NCI-H82 treated with DMSO at 0.1 percent for 48 hours (cell line): ENCODE data around the gene C4A.
"Not testable (repeated sequence)": the region's sequence is repeated elsewhere in the genome, so short reads cannot be mapped to it uniquely, and the experiment has no call there.

Experiments used
- DNase-seq: peaks from one replicate; lab custom pipeline; 2025; ENCODE audit not compliant: unreplicated experiment; lab: John Stamatoyannopoulos, UW

C4A gene

DNA sequence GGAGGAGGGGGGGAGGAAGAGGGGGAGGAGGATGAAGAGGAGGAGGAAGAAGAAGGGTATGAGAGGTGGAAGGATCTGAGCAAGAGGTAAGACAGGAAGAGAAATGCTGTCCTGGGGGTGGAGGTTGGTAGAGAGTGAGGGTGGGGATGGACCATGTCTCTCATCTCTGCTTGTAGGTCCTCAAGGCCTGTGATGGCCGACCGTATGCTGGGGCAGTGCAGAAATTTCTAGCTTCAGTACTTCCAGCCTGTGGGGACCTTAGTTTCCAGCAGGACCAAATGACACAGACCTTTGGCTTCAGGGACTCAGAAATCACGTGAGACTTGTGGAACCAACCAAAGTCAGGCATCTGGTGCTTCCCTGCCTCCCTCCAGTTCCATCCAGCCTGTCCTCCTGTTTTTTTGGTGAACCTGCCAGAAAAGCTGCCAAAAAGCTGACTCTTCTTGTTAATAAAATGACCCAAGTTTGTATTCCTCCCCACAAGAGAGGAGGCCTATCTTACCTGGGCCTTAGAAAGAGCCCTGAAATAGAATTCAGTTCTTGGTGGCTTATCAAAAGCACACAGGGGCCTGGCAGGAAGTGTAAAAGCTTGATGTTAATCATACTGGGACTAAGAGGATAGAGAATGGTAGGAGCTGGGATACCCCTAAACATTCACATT lies 2.5 kb upstream of the C4A start:
- no peak for DNase-seq

- not testable (repeated sequence) for DNase-seq
These were observed 1.5 kb upstream of the C4A start for GRCh38 chr6:31980195-31980876.

DNA sequence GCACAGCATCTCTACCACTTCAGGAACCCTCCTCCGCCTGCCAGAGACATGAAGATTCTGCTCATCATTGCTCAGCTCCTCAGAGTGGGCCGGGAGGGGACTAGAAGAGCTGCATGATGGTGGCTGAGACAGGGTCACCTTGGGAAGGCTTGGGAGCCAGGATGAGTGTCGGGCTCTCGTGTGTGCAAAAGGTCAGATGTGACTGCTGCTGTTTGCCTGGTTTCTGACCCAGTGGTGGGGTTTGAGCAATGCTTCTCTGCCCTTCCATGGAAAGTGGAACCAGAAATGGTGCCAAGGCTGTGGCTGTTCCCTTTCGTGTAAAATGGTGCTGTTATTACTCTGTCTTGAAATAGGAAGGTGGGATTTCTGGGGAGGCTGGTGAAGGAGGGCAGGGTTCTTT lies 859 bp upstream of the C4A start:
- not testable (repeated sequence) for DNase-seq

DNA sequence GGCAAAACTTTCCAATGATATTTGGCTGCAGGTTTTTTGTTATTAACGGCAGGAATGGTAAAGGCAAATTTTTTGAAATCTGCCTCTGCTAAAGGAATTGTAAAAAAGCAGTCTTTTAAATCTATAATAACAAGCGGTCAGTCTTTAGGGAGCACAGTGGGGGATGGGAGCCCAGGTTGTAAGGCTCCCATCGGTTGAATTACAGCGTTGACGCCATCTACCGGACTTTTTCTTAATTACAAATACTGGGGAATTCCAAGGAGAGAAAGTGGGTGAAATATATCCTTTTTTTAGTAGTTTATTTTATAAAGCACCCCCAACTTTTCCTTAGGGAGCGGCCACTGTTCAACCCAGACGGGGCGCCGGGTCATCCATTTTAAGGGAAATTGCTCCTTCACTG lies 7.5 kb downstream of the C4A start:
- DNase-seq: not testable (repeated sequence)

DNA sequence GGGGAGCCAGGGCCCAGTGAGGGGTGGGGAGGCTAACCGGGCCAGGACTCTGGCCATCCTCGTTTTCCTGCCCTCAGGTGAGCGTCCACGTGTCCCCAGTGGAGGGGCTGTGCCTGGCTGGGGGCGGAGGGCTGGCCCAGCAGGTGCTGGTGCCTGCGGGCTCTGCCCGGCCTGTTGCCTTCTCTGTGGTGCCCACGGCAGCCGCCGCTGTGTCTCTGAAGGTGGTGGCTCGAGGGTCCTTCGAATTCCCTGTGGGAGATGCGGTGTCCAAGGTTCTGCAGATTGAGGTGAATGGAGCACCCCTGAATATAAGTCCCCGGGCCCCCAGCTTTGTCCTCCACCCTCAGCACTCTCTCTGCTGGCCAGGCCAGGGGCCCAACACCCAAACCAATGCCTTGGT lies 12.6 kb downstream of the C4A start:
- not testable (repeated sequence) for DNase-seq

- not testable (repeated sequence) for DNase-seq
These were observed 14.5 kb downstream of the C4A start for GRCh38 chr6:31996385-31996784.

DNA sequence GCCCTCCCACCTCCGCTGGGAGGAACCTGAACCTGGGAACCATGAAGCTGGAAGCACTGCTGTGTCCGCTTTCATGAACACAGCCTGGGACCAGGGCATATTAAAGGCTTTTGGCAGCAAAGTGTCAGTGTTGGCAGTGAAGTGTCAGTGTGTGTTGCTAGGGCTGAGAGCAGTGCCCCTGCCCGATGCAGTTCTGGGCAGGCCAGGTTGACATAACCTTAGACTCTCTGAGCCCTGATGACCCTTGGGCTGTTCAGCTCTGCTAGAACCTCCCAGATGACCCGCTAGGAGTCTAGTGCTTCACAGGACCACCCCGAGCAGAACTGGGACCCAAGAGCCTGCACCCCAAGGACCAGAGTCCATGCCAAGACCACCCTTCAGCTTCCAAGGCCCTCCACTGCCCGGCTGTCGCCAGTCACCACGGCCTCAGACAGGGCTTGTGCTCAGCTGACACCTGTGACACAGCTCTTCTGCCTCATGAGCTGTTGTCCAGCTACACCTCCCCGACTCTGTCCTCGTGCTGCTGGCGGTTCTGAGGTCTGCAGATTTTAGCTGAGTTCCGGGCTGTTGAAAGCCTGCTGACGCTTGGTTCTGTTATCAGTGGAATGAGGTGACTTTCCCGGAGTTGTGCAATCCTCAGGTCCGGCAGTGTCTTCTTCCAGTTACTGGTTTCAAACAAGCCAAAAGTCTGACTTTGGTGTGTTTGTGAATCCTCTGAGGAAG lies 20.9 kb downstream of the C4A start:
- DNase-seq: not testable (repeated sequence)

GRCh38 chr6:32003301-32003700 lies 21.4 kb downstream of the C4A start:
- DNase-seq: not testable (repeated sequence)

GRCh38 chr6:32004393-32004792 lies 22.5 kb downstream of the C4A start:
- not testable (repeated sequence) for DNase-seq

DNA sequence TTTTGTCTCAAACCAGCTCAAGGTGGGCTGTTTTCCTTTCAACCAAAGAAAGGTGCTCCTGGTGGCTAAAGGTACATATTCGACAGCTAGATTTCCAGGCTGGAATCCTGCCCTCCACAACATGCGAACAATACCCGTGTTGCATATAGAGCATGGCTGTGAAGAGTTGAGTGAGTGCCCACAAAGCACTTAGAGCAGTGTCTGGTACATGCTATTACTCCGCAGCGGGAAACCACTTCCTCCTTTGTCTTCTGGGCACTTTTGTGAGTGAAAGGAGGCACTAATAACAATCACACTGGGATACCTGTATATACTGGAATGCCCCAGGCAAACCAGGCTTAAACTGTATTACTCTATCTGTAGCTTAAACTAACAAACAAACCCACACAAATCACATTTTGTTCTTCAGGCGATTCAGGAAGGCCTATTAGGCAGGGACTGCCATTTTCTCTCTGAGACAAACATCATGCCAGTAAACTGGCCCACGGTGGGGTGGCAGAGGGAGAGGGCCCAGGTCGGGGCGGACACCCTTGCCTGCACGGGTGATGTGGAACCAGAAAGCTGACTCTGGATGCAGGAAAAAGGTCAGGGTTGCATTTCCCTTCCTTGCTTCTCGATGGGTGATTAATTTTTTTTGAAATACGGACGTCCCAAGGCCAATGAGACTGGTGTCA lies 23.1 kb downstream of the C4A start:
- not testable (repeated sequence) for DNase-seq

DNA sequence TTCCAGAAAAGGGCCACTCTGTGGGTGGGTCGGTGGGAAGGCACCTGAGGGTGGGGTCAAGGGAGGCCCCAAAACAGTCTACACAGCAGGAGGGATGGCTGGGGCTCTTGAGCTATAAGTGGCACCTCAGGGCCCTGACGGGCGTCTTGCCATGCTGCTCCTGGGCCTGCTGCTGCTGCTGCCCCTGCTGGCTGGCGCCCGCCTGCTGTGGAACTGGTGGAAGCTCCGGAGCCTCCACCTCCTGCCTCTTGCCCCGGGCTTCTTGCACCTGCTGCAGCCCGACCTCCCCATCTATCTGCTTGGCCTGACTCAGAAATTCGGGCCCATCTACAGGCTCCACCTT lies 23.7 kb downstream of the C4A start:
- not testable (repeated sequence) for DNase-seq

GRCh38 chr6:32005991-32006529 lies 24.2 kb downstream of the C4A start:
- not testable (repeated sequence) for DNase-seq

DNA sequence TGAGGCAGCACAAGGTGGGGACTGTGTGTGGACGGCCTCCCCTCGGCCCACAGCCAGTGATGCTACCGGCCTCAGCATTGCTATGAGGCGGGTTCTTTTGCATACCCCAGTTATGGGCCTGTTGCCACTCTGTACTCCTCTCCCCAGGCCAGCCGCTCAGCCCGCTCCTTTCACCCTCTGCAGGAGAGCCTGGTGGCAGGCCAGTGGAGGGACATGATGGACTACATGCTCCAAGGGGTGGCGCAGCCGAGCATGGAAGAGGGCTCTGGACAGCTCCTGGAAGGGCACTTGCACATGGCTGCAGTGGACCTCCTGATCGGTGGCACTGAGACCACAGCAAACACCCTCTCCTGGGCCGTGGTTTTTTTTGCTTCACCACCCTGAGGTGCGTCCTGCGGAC lies 25.2 kb downstream of the C4A start:
- not testable (repeated sequence) for DNase-seq

DNA sequence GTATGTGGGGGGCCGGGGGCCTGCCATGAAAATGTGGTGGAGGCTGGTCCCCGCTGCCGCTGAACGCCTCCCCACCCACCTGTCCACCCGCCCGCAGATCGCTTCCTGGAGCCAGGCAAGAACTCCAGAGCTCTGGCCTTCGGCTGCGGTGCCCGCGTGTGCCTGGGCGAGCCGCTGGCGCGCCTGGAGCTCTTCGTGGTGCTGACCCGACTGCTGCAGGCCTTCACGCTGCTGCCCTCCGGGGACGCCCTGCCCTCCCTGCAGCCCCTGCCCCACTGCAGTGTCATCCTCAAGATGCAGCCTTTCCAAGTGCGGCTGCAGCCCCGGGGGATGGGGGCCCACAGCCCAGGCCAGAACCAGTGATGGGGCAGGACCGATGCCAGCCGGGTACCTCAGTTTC lies 26.2 kb downstream of the C4A start:
- DNase-seq: not testable (repeated sequence)

- DNase-seq: peak; percentile 35
These were observed 26.8 kb downstream of the C4A start for GRCh38 chr6:32008616-32009015.

- not testable (repeated sequence) for DNase-seq
These were observed 27.7 kb downstream of the C4A start for GRCh38 chr6:32009537-32009936.

DNA sequence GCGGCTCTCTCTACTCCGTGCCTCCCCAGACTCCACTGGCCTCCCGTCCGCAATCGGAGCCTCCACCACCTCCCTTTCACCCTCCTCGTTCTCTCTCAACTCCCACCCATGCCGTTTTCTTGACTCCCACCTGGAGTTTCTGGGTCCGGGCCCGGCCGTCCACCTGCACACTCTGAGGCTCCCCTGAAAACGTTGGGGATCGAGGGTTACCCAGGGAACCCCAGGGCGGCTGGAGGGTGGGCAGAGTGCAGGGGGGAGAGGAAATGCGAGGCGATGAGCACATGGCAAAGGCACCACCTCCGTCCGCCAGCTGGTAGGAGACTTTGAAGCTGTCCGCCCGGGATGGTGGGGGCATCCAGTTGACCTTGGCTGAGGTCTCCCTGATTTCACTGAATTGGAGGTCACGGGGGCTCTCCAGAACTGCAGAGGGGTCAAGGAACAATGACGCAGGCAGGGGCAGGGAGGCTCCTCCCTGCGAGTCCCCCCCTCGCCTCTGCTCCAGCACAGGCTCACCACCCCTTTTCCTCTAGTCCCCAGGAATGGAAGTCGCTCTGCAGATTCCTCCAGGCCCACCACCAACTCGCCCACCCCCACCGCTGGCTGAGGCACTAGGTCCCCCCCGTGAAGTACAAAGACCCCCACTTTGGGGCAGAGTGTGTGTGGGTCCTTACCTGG lies 29.1 kb downstream of the C4A start:
- DNase-seq: not testable (repeated sequence)

- not testable (repeated sequence) for DNase-seq
These were observed 31.2 kb downstream of the C4A start for GRCh38 chr6:32012941-32013617.

DNA sequence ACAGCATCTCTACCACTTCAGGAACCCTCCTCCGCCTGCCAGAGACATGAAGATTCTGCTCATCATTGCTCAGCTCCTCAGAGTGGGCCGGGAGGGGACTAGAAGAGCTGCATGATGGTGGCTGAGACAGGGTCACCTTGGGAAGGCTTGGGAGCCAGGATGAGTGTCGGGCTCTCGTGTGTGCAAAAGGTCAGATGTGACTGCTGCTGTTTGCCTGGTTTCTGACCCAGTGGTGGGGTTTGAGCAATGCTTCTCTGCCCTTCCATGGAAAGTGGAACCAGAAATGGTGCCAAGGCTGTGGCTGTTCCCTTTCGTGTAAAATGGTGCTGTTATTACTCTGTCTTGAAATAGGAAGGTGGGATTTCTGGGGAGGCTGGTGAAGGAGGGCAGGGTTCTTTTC lies 31.9 kb downstream of the C4A start:
- DNase-seq: not testable (repeated sequence)

DNA sequence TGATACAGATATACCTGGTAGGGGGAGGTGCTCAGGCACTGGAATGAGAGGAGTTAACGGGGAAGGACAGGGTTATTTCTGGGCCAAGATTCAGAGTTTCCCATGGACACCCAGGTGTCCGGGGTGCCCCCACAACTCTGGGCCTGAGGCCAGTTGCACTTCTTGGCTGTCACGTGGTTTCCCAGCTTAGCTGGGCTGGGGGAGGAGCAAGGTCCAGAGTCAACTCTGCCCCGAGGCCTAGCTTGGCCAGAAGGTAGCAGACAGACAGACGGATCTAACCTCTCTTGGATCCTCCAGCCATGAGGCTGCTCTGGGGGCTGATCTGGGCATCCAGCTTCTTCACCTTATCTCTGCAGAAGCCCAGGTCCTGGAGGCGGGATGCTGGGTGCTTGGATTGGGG lies 32.7 kb downstream of the C4A start, which contains the start of gene C4B:
C4B (plus strand) TSS at position 249 of the 400 bp plus-strand sequence; CDS start at position 300, 51 bp downstream.
- DNase-seq: not testable (repeated sequence)
